ENCODE results near the gene TRAM1L1. TPM values are rescaled to one million over a fixed set of nuclear protein-coding genes. Genes with fewer than 3 reads are reported as not detected.

Gene TRAM1L1
- total and polyA plus RNA-seq, 2 of the 4 experiments (the other 2 are of a cell fraction): 2.6 to 3.4 TPM

DNA sequence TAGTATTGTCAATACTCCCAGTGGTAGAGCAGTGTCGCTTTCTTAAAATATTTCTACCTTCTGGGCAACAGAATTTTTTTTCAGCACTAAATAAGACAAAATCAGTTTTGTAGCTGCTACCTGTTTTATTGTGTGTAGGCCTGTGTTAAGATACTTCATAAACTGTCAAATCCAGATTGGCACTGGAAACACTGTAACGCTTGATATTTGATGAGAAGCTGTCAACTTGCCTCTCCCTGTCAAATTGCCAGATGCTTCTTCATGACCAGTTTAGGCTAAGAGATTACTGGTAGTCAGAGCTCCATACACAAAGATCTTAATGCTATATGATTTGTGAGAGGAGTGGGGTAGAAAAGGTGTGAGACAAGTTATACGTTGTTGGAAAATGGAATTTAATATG is 17.3 kb downstream of the TRAM1L1 start:
- CTCF ChIA-PET: no interaction called here
- H3K23ac ChIP-seq (ENCODE audit: low read depth, low read length): no peak overlapping the region
- H3K27ac ChIP-seq (ENCODE audit: insufficient read depth, low read length): no peak overlapping the region
- dilution Hi-C loops (cut with HindIII; ENCODE audit: low sequenced_read_pairs, unreplicated experiment): no loop called here
- no peak overlapping the region for H2BK20ac ChIP-seq (ENCODE audit: low read depth, low read length)
- H3K4ac ChIP-seq (ENCODE audit: low read depth, low read length): no peak overlapping the region
- no peak overlapping the region for H2BK15ac ChIP-seq (ENCODE audit: low read depth, low read length)
- H4K91ac ChIP-seq (ENCODE audit: insufficient read depth, low read depth, low read length): no peak overlapping the region
- no peaks in the 10 kb centered on the region for H3K36me3 ChIP-seq (ENCODE audit: control insufficient read depth, insufficient read depth, low read length)
- no peaks in the 10 kb centered on the region for H3K27me3 ChIP-seq (ENCODE audit: control insufficient read depth, insufficient read depth, low read length)
- in situ Hi-C loops (cut with MboI; ENCODE audit: low sequenced_read_pairs): no loop called here
- H2BK5ac ChIP-seq (ENCODE audit: low read depth, low read length, poor library complexity, severe bottlenecking): no peak overlapping the region
- no peak overlapping the region for H3K18ac ChIP-seq (ENCODE audit: low read depth, low read length)
- DNase-seq (no peak), ATAC-seq (ENCODE audit: low read depth) (no peak)
- 100% methylated on average over 1 of the region's 3 CpGs; no CpG with 5 or more reads in 1 of the 2 experiments for WGBS, 2 experiments (ENCODE audit: extremely low coverage in 2 of 2, insufficient read length in 1 of 2)
- no peak overlapping the region for H2AFZ ChIP-seq (replicated peaks; ENCODE audit: low read length, poor library complexity)
- H3K9me3 ChIP-seq (ENCODE audit: control insufficient read depth, insufficient read depth, low read length): no peaks in the 10 kb centered on the region
- H3K9me1 ChIP-seq (ENCODE audit: insufficient read depth, low read length): no peaks in the 10 kb centered on the region
- no peak overlapping the region for H2AK5ac ChIP-seq (ENCODE audit: low read depth, low read length)
- H3K4me2 ChIP-seq (ENCODE audit: low read depth, low read length): no peak overlapping the region
- no peaks in the 10 kb centered on the region for H4K20me1 ChIP-seq (ENCODE audit: insufficient read depth, low read length)
- no peak overlapping the region for H3K14ac ChIP-seq (replicated peaks; ENCODE audit: low read depth, low read length)
- TF ChIP-seq, protein P1, sequence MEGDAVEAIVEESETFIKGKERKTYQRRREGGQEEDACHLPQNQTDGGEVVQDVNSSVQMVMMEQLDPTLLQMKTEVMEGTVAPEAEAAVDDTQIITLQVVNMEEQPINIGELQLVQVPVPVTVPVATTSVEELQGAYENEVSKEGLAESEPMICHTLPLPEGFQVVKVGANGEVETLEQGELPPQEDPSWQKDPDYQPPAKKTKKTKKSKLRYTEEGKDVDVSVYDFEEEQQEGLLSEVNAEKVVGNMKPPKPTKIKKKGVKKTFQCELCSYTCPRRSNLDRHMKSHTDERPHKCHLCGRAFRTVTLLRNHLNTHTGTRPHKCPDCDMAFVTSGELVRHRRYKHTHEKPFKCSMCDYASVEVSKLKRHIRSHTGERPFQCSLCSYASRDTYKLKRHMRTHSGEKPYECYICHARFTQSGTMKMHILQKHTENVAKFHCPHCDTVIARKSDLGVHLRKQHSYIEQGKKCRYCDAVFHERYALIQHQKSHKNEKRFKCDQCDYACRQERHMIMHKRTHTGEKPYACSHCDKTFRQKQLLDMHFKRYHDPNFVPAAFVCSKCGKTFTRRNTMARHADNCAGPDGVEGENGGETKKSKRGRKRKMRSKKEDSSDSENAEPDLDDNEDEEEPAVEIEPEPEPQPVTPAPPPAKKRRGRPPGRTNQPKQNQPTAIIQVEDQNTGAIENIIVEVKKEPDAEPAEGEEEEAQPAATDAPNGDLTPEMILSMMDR (conservative IDR thresholded peaks at IDR 0.05; ENCODE audit: low read depth, low read length): no peak
- TF ChIP-seq RCOR1 (IDR thresholded peaks at IDR 0.05; ENCODE audit: insufficient replicate concordance, low read length): no peak
- TF ChIP-seq FOS (IDR thresholded peaks at IDR 0.05; ENCODE audit: low read depth, low read length): no peak
- no peak for TF ChIP-seq SMC3 (IDR thresholded peaks at IDR 0.05; ENCODE audit: low read depth, low read length)
- TF ChIP-seq MAFK (IDR thresholded peaks at IDR 0.05; ENCODE audit: low read depth, low read length): no peak
- TF ChIP-seq RAD21 (IDR thresholded peaks at IDR 0.05; ENCODE audit: low read length): no peak
- TF ChIP-seq MXI1 (IDR thresholded peaks at IDR 0.05; ENCODE audit: borderline replicate concordance, low read depth, low read length): no peak
- TF ChIP-seq, protein P2, sequence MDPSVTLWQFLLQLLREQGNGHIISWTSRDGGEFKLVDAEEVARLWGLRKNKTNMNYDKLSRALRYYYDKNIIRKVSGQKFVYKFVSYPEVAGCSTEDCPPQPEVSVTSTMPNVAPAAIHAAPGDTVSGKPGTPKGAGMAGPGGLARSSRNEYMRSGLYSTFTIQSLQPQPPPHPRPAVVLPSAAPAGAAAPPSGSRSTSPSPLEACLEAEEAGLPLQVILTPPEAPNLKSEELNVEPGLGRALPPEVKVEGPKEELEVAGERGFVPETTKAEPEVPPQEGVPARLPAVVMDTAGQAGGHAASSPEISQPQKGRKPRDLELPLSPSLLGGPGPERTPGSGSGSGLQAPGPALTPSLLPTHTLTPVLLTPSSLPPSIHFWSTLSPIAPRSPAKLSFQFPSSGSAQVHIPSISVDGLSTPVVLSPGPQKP (IDR thresholded peaks at IDR 0.05; ENCODE audit: borderline replicate concordance, low read depth, low read length): no peak
- no peak for TF ChIP-seq NFE2L2 (IDR thresholded peaks at IDR 0.05; ENCODE audit: low read depth, low read length)
- no peak for TF ChIP-seq BHLHE40 (IDR thresholded peaks at IDR 0.05; ENCODE audit: low read depth, low read length)
- TF ChIP-seq, protein P3, sequence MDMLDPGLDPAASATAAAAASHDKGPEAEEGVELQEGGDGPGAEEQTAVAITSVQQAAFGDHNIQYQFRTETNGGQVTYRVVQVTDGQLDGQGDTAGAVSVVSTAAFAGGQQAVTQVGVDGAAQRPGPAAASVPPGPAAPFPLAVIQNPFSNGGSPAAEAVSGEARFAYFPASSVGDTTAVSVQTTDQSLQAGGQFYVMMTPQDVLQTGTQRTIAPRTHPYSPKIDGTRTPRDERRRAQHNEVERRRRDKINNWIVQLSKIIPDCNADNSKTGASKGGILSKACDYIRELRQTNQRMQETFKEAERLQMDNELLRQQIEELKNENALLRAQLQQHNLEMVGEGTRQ (IDR thresholded peaks at IDR 0.05; ENCODE audit: low read depth, low read length): no peak
- no peak for TF ChIP-seq POLR2A (IDR thresholded peaks at IDR 0.05; ENCODE audit: low read depth, low read length)
- no peak for TF ChIP-seq CEBPB (IDR thresholded peaks at IDR 0.05; ENCODE audit: low read depth, low read length)
- no peak for TF ChIP-seq RFX5 (IDR thresholded peaks at IDR 0.05; ENCODE audit: low read depth, low read length)
- TF ChIP-seq CHD1 (IDR thresholded peaks at IDR 0.05; ENCODE audit: low read depth, low read length): no peak
- no peak for TF ChIP-seq MAZ (IDR thresholded peaks at IDR 0.05; ENCODE audit: borderline replicate concordance, low read depth, low read length)
- H3K56ac ChIP-seq (ENCODE audit: extremely low read depth, insufficient read depth, low read length): no peak overlapping the region
- H3K79me1 ChIP-seq (ENCODE audit: low read depth in 1 of 2, low read length in 2 of 2): no peaks in the 10 kb centered on the region
- H2BK120ac ChIP-seq (ENCODE audit: low read depth, low read length): no peak overlapping the region
- intact Hi-C loops (cut with micrococcal nuclease): no loop called here
- POLR2A ChIA-PET (ENCODE audit: unreplicated experiment): no interaction called here
- BruUV-seq (replicated peaks): no TSS peak
- no peak overlapping the region for H3K9ac ChIP-seq (ENCODE audit: low read depth, low read length)
- no peak overlapping the region for H3K4me3 ChIP-seq (ENCODE audit: insufficient read depth, low read depth, low read length)
- no peak overlapping the region for H4K5ac ChIP-seq (ENCODE audit: low read depth, low read length)
- no peak overlapping the region for H2AK9ac ChIP-seq (replicated peaks; ENCODE audit: low read depth, low read length, poor library complexity)
- no peaks in the 10 kb centered on the region for H3K4me1 ChIP-seq (ENCODE audit: control insufficient read depth, insufficient read depth, low read length)
- no peak overlapping the region for H4K8ac ChIP-seq (ENCODE audit: low read depth in 2 of 2, low read length in 2 of 2)

Data from IMR-90 (cell line).